Endometrial microvascular endothelial cells (primary cell): ENCODE data around the gene MYO7A. TPM values are rescaled to one million over a fixed set of nuclear protein-coding genes. Genes with fewer than 3 reads are reported as not detected.

Source experiments
- in situ Hi-C: cut with HindIII; loops from 2 replicates; pipeline ENCODE4 v1.10.0; 2017; ENCODE audit warnings: low sequenced_read_pairs, low pct_unique_long_range_greater_than_20kb; ENCODE audit errors: inconsistent ontology term
- total RNA-seq: library from RNA; depleted of rRNA; stranded (reverse); fragments of >200 nt; gene quantifications from one replicate; pipeline ENCODE4 v1.2.3, GENCODE V29; 2015; ENCODE audit errors: inconsistent ontology term

MYO7A gene
- total RNA-seq, 1 donor from 2014 or later = not detected

DNA sequence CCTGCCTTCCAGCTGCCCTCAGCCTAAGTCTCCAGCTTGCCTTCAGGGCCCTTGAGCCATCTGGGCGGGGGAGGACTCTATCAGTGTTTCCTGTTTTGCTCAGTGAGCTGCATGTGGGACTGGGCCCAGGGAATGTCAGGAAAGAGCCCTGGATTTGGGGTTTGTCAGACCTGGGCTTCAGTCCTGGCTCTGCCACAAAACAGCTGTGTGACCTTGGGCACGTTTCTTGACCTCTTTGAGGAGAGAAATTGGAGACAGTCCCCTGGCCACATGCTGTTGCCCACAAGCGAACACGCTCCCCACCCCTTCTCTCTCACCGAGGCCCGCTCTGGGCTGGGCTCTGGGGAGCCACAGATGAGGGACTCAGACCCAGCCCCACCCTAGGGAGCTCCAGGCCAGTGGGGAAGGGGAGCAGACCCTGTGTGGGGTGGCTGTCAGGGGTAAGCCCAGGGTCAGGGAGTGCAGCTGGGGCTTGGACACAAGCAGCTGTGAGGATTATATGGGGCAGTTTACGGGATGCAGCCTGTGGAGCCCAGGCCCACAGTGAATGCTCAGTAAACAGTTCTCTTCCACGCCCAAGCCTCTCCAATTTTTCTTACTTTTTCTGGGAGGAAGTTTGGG is 12.3 kb downstream of the MYO7A start:
- in situ Hi-C loops = no loop called here

DNA sequence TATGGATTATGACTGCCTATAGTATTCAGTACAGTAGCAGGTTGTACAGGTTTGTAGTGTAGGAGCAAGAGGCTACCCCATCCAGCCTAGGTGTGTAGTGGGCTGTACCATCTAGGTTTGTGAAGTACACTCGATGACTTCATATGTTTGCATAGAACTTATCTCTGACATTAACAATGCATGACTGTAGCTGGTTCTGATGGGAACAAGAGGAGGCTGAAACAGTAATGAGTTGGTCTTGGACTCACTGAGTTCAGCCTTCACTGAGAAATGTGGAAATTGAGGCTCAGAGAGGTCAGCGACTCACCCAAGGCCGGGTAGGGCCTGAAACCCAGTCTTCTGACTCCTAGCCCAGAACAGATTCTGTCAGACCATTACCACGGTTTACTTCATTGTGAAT is 13.0 kb downstream of the MYO7A start:
- in situ Hi-C loops = no loop called here

DNA sequence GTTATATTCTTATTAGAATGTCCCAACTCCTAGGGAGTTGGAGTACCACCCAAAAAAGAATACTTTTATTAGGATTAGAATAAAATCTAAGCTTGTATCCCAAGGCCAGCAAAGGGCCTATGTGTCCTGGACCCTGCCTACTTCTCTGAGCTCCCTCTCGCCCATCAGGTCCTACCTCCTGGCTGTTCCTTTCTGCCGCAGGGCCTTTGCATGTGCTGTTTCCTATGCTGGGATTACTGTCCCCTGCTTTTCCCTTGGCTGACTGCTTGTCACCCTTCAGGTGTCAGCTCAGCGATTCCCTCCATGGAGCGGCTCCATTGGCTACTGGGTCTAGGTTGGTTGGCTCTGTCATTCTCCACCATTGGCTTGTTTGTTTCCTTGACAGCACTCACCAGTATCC is 13.4 kb downstream of the MYO7A start:
- in situ Hi-C loops = no loop called here

DNA sequence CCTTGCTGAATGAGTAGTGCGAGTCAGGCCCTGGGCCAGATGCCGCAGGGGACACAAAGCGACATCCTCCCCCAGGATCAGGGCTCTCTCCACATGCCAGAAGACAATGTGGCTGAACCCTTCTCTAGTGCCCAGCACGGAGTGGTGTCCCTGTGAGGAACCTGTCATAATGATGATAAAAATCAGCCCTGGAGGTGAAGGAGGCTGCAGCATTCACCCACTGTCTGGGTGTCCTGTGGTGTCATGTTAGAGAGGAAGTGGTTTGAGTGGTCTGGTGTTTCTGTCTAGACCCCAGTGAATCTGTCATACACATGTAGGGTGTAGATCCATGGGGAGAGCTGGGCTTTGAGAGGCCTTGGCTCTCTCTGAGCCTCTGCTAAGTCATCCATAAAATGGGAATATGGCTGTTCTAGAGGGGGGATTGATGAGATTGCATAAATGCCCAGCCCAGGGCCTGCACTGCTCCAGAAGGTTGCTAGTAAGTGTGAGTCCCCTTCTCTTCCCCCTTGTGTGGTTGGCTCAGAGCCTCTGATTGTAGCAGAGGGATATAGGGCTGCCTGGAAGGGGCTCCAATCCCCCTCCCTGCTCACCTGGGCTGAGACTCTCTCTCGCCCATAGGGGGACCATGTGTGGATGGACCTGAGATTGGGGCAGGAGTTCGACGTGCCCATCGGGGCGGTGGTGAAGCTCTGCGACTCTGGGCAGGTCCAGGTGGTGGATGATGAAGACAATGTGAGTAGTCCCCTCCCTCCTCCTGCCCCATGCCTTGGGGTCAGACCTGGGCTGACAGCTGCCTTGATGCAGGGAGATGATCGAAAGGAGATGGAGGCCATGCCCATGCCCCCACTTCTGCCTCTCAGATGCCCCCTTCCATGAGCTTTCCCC is 14.3 kb downstream of the MYO7A start:
- in situ Hi-C loops = no loop called here

DNA sequence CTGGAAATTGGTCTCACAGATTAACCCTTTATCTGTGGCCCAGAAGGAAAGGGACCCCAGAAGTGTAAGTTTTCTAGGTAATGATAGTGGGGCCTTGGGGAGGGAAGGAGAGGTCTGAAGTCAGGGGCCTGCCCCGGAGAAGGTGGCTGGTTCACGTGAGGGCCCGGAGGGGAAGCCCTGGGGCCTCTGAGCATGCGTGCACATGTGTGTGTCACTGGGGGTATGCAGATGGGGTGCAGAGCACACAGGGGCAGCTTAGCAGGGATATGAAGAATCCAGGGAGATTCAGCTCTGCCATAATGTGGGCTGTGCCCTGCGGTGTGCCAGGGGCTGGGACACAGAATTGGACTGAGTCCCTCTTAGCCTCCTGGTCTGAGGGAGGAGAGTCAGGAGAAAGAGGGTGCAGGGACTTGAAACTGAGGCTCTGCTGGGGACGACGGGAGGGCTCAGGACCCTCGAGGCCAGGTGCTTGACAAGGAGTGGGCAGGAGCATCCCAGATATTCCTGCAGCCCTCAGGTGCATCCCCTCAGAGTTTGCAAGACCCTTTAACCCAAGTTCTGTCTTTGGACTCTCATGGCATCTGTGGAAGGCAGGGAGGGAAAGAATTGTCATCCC is 15.5 kb downstream of the MYO7A start:
- in situ Hi-C loops = no loop called here

DNA sequence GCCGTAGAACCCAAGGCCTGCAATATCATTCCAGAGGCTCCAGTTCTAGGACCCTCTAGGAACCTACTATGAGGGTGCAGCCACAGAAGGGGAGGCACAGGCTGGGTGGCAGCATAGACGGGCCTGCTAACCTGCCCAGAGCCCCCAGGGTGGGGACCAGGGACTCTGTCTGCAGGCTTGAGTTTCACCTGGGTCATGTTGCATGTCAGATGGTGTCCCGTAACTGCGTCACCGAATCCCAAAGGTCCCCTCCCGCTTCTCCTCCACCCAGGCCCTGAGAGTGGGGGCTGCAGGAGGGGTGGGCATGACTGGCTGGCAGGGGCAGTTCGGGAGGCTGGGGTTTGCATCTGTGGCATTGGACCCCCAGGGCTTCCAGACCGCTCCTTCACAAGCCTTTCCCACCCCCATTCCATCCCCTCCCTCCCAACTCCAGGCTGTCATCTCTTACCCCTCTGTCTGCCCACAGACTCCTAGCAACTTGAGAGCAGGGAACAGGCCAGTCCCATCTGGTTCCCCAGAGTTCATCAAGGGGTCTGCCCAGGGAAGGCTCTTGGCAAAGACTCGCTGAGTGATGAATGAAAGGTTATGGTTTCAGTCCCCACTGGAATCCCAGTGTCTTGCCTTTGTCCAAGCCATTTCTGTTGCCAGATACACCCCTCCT is 16.3 kb downstream of the MYO7A start:
- in situ Hi-C loops = no loop called here

DNA sequence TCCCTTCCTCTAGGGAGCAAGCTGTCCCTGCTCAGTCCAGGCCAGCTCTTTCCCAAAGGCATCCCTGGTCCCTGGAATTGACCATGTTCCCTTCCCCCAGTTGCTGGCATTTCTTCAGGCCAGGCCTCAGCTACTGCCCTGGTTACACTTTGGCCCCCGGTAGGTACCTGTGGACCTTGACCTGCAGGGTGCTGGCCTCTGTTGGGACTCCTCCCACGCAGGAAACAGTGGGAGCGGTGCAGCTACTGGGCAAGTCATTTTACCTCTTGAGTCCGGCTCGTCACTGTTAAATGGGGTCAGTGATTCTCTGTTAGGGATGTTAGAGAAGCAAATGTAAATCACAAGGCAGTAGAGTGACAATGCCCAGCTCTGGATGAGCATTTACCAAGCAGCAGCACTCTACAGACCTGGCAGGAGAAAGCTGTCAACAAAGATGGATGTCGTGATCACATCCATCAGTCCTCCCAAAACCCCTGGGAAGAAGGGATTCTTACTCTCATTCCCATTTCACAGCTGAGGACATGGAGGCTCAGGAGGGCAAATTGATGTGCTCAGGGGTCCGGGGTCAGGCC is 16.9 kb downstream of the MYO7A start:
- in situ Hi-C loops = no loop called here

DNA sequence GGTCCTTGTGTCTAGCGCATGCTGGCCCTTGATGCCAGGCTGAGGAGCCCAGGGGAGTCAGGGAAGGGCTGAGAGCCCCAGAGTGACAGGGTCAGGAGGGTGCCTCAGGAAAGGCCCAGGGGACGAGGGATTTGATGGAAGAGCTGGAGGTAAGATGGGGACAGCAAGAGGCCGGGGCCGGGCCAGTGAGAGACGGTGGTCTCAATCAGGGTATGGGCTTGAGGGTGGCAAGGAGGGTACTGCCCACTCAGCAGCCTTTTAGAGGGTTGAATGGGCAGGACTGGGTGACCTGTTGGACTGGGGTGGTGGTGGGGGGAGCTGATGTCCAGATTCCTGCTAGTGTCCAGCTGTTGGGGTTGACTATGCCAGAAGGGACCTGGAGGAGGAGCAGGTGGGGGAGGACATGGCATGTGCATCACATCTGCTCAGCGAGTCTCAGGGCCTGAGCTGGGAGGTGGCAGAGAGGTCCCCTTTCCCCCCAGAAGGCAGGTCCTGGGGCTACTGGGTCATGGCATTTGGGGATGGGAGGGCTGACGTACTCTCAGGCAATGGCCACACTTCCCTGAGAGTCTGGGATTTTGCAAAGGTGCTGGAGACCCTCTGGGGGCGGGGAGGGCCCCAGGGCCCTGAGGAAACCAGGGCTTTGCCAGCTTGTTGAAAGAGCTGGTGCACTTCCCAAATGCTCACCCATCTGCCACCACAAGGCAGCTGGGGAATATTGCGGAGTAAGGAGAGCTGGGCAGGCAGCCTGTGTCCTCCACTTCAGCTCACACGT is 18.4 kb downstream of the MYO7A start:
- in situ Hi-C loops = no loop called here

DNA sequence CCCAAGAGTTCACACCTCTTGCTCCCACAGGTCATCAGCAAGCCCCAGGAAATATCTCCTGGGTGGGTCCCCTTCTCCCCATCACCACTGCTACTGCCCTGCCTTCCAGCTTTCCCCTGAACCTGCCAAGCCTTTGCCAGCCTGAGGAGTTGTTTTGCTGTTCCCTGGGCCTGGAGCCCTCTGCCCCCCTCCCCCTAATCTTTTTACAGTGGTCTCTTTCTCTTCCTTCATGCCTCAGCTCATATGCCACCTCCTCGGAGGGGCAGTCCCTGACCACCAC is 18.9 kb downstream of the MYO7A start:
- in situ Hi-C loops = no loop called here

DNA sequence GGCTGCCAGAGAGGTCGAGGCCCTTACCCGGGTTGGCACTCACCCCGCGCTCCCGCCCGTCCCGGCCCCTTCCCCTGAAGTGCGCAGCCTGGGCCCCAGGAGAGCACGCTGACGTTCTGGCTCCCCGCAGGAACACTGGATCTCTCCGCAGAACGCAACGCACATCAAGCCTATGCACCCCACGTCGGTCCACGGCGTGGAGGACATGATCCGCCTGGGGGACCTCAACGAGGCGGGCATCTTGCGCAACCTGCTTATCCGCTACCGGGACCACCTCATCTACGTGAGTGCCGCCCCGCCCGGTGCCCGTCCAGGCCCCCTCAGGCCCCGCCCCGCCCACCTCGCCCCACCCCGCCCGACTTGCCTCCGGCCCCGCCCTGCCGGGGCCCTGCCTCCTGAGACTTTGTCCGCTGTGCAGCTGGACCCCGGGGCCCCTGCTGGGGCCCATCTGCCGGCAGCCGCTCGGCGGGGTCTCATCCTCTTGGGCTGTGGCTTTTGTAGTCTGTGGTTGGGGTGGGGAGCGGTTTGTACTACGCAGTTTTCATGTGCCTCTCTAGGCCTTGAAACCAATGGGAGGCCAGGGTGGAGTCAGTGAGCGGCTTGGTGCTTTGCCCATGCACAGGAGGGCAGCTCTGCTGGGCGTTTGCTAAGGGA is 19.7 kb downstream of the MYO7A start:
- in situ Hi-C loops = no loop called here

DNA sequence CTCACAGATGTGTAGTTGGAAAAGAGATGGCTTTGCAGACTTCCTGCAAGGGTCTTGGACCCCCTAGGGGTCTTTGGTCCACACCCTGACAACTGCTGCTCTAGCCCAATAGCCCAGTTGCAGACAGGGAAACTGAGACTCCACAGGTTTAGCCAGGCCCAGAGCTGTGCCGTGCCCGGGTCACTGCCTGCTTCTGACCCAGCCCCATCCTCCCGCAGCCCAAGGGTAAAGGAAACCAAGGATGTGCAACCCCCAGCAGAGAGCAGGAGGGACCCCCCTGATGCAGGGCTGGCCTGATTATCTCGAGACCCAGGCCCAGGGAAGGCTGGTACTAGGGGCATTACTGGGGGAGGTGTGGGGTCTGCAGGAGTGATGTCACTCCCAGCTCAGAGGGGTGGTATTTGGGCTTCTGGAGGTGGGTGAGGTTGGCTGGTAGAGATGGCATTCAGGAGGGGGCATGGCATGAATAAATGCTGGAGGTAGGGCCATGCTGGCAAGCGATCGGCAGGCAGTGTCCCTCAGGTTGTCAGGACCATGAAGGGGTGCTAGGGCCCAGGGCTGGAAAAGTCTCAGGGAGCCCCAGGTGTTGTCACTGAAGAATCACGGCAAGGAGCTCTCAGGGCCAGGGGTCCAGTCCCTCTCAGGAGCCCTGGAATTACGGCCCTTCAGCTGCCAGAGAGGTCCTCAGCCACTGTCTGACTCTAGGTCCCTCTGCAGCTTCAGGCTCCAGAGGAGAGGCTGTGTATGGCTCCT is 21.1 kb downstream of the MYO7A start:
- in situ Hi-C loops = no loop called here

DNA sequence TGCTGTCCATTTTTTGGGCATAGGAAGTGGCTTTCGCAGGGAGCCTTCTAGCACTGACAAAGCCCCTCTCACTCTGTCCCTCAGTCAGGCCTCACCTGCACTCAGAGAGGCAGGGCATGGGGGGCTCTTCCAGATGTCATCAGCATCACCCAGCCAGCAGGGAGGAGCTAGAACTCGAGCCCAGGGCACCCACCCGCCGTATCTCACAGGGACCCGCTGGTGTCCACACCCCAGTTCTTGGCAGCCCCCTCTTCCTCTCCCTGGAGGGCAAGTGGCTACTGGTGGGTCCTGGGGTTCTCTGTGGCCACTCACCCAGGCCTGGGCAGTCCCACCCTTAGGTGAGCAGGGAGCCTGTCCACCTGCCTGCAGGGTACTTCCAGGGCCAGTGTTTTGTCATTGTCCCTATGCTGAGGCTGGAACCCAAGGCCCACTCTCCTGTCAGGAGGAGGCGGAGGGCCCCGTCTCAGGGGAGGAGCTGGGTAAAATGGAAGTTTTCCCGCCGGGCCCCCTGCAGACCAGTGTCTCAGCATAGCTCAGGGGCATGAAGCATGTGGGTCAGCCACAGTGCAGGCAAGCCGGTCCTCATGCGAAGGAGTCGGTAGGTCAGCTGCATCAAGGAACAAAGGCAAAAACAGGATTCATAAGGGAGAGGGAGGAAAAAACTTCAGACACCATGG is 21.8 kb downstream of the MYO7A start:
- in situ Hi-C loops = no loop called here

DNA sequence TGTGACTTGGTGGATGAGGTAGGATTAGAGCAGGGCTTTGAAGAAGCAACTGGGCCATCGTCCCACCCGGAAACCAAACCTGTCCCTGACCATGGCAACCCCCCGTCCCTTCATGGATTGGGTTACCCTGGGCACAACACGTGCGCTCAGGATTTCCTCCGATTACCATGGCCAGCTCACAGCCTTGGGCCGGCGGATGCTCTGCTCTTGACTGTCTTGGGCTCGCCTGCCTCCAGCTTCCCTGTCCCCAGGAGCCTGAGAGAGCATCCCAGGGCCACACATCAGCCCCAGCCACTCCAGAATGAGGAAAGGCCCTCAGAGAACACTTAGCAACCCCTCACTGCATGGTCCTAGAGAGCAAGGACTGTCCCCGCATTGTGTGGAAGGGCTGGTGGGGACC is 22.8 kb downstream of the MYO7A start:
- in situ Hi-C loops = no loop called here

DNA sequence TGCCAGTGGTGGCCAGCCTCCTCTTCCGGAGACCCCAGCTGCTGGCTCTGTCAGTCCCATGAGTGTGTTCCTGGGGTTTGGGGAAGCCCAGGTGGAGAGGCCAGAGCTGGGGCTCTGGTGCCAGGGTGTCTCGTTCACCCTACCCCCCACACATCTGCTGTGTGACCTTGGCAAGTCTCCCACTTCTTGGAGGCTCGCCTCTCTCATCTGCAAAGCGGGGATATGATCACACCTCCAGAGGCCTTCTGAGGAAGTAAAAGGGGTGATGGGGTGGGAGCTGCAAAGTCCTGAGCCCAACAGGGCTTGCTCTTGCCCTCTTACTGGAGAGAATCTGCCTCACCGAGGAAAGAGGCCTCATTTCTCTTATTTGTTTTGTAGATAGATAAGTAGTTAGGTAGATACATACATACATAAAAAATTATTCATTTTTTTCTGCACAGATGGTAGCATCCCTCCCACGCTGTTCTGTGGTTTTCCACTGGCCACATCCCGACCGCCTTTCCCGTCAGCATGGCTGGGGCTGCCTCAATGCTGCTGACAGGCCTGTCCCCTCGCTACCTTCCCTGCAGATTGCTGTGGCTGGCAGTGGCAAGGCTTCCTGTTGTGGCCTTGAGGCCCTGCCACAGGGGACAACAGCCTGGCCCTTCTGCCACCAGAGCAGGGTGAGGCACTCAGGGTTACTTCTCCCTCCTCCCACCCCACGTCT is 23.9 kb downstream of the MYO7A start:
- in situ Hi-C loops = no loop called here

DNA sequence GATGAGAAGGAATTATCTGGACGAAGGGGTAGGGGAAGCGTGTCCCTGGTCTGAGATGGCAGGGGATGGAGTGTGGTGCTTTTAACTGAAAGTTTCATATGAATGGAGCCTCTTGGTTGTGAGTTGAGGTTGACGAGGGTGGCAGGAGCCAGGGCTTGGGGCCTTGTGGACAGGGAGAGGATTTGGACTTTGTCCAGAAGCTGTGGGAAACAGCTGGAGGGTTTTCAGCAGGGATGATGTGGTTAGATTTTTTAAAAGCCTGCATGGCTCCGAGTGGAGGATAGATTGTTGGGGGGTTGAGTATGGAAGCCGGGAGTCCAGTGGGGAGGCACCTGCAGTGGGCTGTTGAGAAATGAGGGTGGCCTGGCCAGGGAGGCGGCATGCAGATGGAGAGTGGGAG is 24.8 kb downstream of the MYO7A start:
- in situ Hi-C loops = no loop called here

DNA sequence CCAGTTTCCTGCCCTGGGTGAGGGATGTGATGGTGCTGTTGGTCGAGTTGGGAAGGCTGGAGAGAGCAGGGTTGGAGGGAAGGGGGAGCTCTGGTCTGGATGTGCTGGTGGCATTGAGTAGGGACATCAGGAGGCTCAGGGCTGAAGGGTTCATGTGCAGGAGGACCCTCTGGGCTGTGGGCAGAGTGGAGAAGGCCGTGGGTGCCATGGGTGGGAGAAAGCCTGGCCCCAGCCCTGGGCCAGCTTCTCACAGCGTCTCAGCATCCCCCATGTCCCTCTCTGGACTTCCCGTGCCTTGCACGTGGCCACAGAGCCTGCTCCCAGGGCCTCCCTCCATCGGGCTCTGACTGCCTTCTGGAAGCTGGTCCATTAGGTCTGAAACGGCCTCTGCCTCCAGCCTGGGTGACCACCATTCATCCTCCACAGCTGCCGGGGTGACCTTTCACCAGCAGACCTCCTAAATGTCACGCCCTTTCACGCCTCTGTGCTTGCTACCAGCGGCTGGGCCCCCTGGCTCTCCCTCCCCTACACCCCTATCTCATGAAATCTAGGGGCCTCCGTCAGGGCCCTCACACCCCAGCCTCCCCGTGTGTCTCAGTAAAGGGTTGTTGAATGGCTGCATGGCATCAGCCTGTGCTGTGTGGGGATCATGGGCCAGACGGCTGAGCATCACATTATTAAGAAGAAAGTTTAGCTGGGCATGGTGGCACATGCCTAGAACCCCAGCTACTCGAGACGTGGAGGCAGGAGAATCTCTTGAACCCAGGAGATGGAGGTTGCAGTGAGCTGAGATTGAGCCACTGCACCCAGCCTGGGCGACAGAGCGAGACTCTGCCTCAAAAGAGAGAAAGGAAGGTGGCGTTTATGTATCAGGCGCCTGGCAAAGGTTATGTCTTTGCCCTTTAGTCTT is 25.5 kb downstream of the MYO7A start:
- in situ Hi-C loops = no loop called here
